Measurements from ENCODE around the gene CDC25C. TPM values are rescaled to one million over a fixed set of nuclear protein-coding genes. Genes with fewer than 3 reads are reported as not detected.

CDC25C gene
- total RNA-seq, 3 donors from 2014 or later = 0.64 TPM; not detected in 2

DNA sequence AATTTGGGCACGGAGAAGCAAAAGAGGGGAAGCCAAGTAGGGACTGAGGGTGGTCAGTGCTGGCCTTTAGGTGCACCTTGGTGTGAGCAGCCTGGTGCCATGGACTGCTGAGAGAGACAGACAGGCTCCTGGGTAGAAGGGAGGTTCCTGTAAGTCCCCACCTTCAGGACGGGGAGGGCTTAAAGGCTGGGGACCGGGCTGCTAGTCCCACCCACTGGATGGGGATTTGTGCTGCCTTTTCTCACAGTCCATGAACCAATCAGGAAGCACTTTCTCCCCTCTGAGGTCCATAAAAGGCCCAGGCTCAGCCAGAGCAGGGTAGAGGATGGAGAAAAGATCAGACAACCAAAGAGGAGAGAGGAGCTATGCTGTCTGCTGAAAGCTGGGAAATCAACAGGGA is 15.2 kb downstream of the CDC25C start:
- Histone ChIP-seq H3K4me3 (no peak overlapping the region), H3K27me3 (no peaks in the 10 kb centered on the region), H3K9me3 (no peaks in the 10 kb centered on the region), H3K27ac (no peak overlapping the region), H3K36me3 (no peaks in the 10 kb centered on the region), H3K4me1 (no peaks in the 10 kb centered on the region)
- DNase-seq (ENCODE audit: low spot score in 2 of 2) = no peak
- TF ChIP-seq, protein P1, sequence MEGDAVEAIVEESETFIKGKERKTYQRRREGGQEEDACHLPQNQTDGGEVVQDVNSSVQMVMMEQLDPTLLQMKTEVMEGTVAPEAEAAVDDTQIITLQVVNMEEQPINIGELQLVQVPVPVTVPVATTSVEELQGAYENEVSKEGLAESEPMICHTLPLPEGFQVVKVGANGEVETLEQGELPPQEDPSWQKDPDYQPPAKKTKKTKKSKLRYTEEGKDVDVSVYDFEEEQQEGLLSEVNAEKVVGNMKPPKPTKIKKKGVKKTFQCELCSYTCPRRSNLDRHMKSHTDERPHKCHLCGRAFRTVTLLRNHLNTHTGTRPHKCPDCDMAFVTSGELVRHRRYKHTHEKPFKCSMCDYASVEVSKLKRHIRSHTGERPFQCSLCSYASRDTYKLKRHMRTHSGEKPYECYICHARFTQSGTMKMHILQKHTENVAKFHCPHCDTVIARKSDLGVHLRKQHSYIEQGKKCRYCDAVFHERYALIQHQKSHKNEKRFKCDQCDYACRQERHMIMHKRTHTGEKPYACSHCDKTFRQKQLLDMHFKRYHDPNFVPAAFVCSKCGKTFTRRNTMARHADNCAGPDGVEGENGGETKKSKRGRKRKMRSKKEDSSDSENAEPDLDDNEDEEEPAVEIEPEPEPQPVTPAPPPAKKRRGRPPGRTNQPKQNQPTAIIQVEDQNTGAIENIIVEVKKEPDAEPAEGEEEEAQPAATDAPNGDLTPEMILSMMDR (IDR thresholded peaks at IDR 0.05) = no peak
- TF ChIP-seq POLR2AphosphoS5 (IDR thresholded peaks at IDR 0.05) = no peak
- no peak for TF ChIP-seq POLR2A (IDR thresholded peaks at IDR 0.05)
- intact Hi-C loops (cut with DNase I; ENCODE audit: low total_unique reads) = no loop called here

DNA sequence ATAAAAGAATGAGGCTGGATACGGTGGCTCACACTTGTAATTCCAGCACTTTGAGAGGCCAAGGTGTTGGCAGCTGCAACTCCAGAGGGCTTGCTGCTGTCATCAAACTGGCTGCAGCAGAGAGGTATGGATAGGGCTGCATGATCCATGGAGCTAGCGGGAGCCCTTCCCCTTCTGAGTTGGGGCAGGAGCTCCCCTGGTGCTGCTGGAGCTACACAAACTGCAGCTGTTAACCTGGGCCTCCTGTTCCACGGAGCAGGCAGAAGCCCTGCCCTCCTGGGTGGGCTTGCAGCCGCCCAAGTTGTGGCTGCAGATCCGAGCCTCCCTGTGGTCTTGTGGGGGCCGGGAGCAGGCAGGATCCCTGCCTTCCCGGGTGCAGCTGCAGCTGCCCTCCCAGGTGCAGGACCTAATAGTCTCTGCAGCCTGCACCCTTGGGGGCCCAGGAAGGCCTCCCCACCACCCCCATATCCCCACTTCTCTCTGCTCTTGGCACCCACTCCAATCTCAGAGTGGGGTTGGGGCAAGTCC is 15.8 kb downstream of the CDC25C start:
- intact Hi-C loops (cut with DNase I; ENCODE audit: low total_unique reads) = no loop called here
- Histone ChIP-seq H3K9me3 (no peaks in the 10 kb centered on the region), H3K27ac (no peak overlapping the region), H3K27me3 (no peaks in the 10 kb centered on the region), H3K4me1 (no peaks in the 10 kb centered on the region), H3K4me3 (no peak overlapping the region), H3K36me3 (no peaks in the 10 kb centered on the region)
- TF ChIP-seq POLR2A (IDR thresholded peaks at IDR 0.05) = no peak
- TF ChIP-seq, protein P1 (IDR thresholded peaks at IDR 0.05) = no peak
- TF ChIP-seq POLR2AphosphoS5 (IDR thresholded peaks at IDR 0.05) = no peak
- DNase-seq (ENCODE audit: low spot score in 2 of 2) = no peak

DNA sequence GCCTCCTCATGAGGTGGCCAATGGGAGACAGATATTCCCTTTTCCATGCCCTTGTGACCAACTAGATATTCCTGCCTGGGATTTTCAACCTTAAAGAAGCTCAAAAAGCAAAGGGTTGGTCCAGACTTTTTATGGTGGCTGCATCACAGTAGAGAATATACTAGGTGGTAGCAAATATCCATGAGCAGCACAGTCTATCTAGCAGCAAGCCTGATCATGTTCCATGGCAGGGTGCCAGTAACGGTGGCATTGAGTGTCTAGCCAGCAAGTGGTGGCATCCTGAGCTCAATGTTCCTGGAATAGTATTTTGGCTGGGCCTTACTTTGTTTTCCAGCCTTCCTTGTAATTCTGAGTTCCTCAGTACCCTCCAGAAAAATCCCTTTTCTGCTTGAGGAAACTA is 25.8 kb downstream of the CDC25C start:
- Histone ChIP-seq H3K36me3 (no peaks in the 10 kb centered on the region), H3K27ac (peak overlapping the region in 1 of 2 donors; percentile 17), H3K9me3 (no peaks in the 10 kb centered on the region), H3K4me3 (no peak overlapping the region), H3K27me3 (no peaks in the 10 kb centered on the region), H3K4me1 (no peaks in the 10 kb centered on the region)
- intact Hi-C loops (cut with DNase I; ENCODE audit: low total_unique reads) = no loop called here
- TF ChIP-seq, protein P1 (IDR thresholded peaks at IDR 0.05) = no peak
- TF ChIP-seq POLR2A (IDR thresholded peaks at IDR 0.05) (no peak), POLR2AphosphoS5 (IDR thresholded peaks at IDR 0.05) (peak in 1 of 3 donors; percentile 22)
- peak; percentile 62 to 91 for DNase-seq (ENCODE audit: low spot score in 2 of 2)

DNA sequence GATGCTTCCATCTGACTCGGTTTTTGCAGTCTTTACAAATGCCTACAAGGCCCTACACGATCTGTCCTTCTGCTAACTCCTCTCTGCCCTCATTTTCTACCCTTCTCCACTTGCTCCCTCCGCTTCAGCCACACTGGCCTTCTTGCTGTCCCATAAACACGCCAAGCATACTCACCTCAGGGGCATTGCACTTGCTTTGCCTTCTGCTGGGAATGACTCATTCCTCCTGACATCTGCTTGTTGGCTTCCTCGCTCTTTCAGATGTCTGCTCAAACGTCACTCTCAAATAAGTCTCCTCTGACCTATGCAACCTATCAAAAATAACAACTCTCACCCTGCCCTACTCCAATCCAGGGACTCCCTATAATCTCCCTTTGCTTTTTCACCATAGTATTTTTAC is 28.2 kb downstream of the CDC25C start:
- no peak for DNase-seq (ENCODE audit: low spot score in 2 of 2)
- Histone ChIP-seq H3K27me3 (no peaks in the 10 kb centered on the region), H3K27ac (no peak overlapping the region), H3K4me1 (no peaks in the 10 kb centered on the region), H3K36me3 (no peaks in the 10 kb centered on the region), H3K9me3 (no peaks in the 10 kb centered on the region), H3K4me3 (no peak overlapping the region)
- TF ChIP-seq, protein P1 (IDR thresholded peaks at IDR 0.05) = no peak
- no peak for TF ChIP-seq POLR2A (IDR thresholded peaks at IDR 0.05)
- TF ChIP-seq POLR2AphosphoS5 (IDR thresholded peaks at IDR 0.05) = no peak
- intact Hi-C loops (cut with DNase I; ENCODE audit: low total_unique reads) = no loop called here

DNA sequence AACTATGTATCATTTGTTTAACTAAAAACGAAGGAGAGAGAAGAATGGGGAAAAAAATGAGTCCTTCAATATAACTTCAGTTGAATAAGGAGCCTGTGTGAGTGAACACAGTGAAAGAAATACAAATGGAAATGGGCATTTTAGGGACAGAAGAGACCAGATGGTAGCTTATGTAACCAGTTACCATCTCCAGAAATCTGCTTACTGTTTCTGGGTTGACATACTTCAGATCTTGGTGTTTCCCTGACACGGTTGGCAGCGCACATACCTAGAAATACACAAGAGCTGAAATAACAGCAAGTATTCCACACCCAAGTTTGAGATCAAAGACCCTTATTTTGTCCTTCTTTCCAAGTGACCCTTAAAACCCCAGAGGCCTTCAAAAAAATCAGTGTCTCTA is 42.3 kb downstream of the CDC25C start:
- no peaks in the 10 kb centered on the region for H3K36me3 ChIP-seq
- no peak overlapping the region for H3K4me3 ChIP-seq
- DNase-seq (ENCODE audit: low spot score in 2 of 2) = no peak
- H3K9me3 ChIP-seq = no peaks in the 10 kb centered on the region
- H3K4me1 ChIP-seq = no peaks in the 10 kb centered on the region
- intact Hi-C loops (cut with DNase I; ENCODE audit: low total_unique reads) = no loop called here
- TF ChIP-seq POLR2AphosphoS5 (IDR thresholded peaks at IDR 0.05) (no peak), POLR2A (IDR thresholded peaks at IDR 0.05) (no peak)
- TF ChIP-seq, protein P1 (IDR thresholded peaks at IDR 0.05) = no peak
- H3K27ac ChIP-seq = no peak overlapping the region
- H3K27me3 ChIP-seq = no peaks in the 10 kb centered on the region
